K562 (cell line): ENCODE results near the gene SLBP. TPM values are rescaled to one million over a fixed set of nuclear protein-coding genes. Genes with fewer than 3 reads are reported as not detected.

ENCODE experiments used
- CAMTA2 ChIP-seq: fragments of 250-450 bp; sonication (Bioruptor Pico); conservative IDR thresholded peaks from 2 replicates; pipeline ENCODE4 v1.5.1; 2022
- DDX20 ChIP-seq: fragments of 450-650 bp; IDR thresholded peaks from 2 replicates; pipeline ENCODE4 v1.6.1; 2016; ENCODE audit warnings: missing genetic modification characterization, low read depth, mild to moderate bottlenecking, missing compliant biosample characterization, moderate library complexity
- JUND ChIP-seq, 2 experiments: IDR thresholded peaks; 2 replicates in 1 of 2; 3 replicates in 1 of 2; pipeline ENCODE4 v1.6.1; 2011; ENCODE audit warnings: borderline replicate concordance in 2 of 2, low read depth in 2 of 2, low read length in 2 of 2, improper control_type of control experiment in 1 of 2, missing biosample characterization in 1 of 2, missing genetic modification characterization in 1 of 2, missing genetic modification reagents in 1 of 2
- MCM3 ChIP-seq: fragments of 450-650 bp; IDR thresholded peaks from 2 replicates; pipeline ENCODE4 v1.6.1; 2016
- MECOM ChIP-seq: fragments of 250-450 bp; sonication (Bioruptor Pico); IDR thresholded peaks from 2 replicates; pipeline ENCODE4 v1.8.0; 2022; ENCODE audit warnings: inconsistent platforms
- NFIX ChIP-seq: fragments of 250-450 bp; sonication (Bioruptor Pico); IDR thresholded peaks from 2 replicates; pipeline ENCODE4 v1.4.0; 2020; ENCODE audit warnings: low read depth, mild to moderate bottlenecking, moderate library complexity
- PHF8 ChIP-seq: fragments of 200-600 bp; sonication (generic); IDR thresholded peaks from 2 replicates; pipeline ENCODE4 v1.6.1; 2012; ENCODE audit warnings: mixed run types, mild to moderate bottlenecking, inconsistent platforms, low read length, moderate library complexity, borderline replicate concordance
- RFX5 ChIP-seq: IDR thresholded peaks from 2 replicates; pipeline ENCODE4 v1.6.1; 2011; ENCODE audit warnings: low read depth, mild to moderate bottlenecking, improper control_type of control experiment, low read length
- U2AF1 ChIP-seq: fragments of 200-400 bp; formaldehyde crosslinking; optimal IDR thresholded peaks from 2 replicates; pipeline ENCODE3; 2017; ENCODE audit warnings: mild to moderate bottlenecking, low read depth, low read length, moderate library complexity
- ZNF318 ChIP-seq, 2 experiments: fragments of 450-650 bp; IDR thresholded peaks; 2 replicates each; pipeline ENCODE4 v1.6.1; 2016; ENCODE audit warnings: mild to moderate bottlenecking in 2 of 2, borderline replicate concordance in 1 of 2, low read depth in 1 of 2, moderate library complexity in 1 of 2
- ZSCAN29 ChIP-seq: fragments of 450-650 bp; IDR thresholded peaks from 2 replicates; pipeline ENCODE4 v1.6.1; 2017
- polyA plus RNA-seq, 8 experiments: library from polyadenylated mRNA; depleted of rRNA in 4 of 8; stranded (reverse) in 5 of 8; unstranded in 3 of 8; fragments of >200 nt; fragmentation: Nextera tagmentation in 2 of 8; fragmentation: Illumina TruSeq in 1 of 8; extraction: Ambion mirVana in 2 of 8; extraction: Trizol in 1 of 8; gene quantifications; 2 replicates each; pipeline versions ENCODE4 v1.2.1 to v1.2.3, GENCODE V29; 2011 to 2014; ENCODE audit warnings: inconsistent platforms in 1 of 8, missing spikeins in 1 of 8
- total RNA-seq, 7 experiments: library from RNA; depleted of rRNA in 6 of 7; stranded (reverse); fragments of >200 nt in 6 of 7; fragmentation: Illumina TruSeq in 2 of 7; extraction: Trizol in 2 of 7; gene quantifications; 2 replicates each; pipeline versions ENCODE4 v1.2.1 to v1.2.3, GENCODE V29; 2011 to 2021; ENCODE audit warnings: low replicate concordance in 1 of 7
- TF ChIP-seq, protein P1 (sequence below): fragments of 250-450 bp; sonication (Bioruptor Pico); IDR thresholded peaks from 2 replicates; pipeline ENCODE4 v1.8.0; 2022; ENCODE audit warnings: moderate library complexity, mild to moderate bottlenecking, inconsistent platforms
- TF ChIP-seq, protein P2 (sequence below): sonication (generic); formaldehyde crosslinking; IDR thresholded peaks from 2 replicates; pipeline ENCODE4 v1.8.1; 2022; ENCODE audit warnings: missing genetic modification reagents

SLBP gene
- total and polyA plus RNA-seq, 9 of the 15 experiments (the other 6 are each of a cell fraction or from before 2014, with no cell fraction given) = 49.4 to 221 (median 162) TPM

DNA sequence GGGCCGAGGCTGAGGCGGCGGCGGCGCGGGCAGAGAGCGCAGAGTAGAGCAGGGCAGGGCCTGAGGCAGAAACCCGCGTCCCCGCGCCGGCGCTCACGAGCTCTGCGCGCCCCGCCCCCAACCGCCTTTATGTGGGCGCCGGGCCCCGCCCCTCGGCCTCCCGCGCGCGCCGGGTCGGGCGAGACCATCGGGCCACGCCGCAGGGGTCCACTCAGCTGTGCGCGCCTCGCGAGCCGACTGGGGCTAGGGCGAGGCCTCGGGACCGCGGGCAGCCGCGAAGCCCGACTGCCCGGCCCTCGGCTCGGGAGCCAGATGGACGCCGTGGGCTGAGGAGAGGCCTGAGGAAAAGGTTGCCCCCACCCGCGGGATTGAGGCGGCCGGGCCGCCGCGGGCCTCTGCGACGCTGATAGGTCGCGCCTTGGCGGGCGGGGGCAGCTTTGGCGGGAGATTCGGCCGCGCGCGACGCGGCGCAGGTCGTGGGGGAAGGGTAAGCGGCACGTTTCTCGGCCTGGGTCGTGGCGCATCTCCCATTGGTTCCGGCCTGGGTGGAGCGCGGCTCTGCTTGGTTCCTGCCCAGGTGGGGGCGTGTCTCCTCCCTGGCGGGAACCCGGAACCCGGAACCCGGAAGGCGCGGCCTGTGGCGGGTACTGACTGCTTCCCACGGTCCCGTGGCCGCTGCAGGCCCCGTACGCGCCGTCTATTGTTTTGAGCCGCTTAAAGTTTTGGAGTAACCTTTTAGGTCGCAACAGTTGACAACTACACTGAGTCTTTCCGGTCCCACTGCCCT is at the start of gene SLBP (continued):
- no peak for TF ChIP-seq ZNF318 (IDR thresholded peaks at IDR 0.05; ENCODE audit: borderline replicate concordance in 1 of 2, low read depth in 1 of 2)
- peak; percentile 91 for TF ChIP-seq JUND (IDR thresholded peaks at IDR 0.05; ENCODE audit: borderline replicate concordance, low read depth, low read length)
- peak; percentile 41; the same call in 1 of the 3 replicates for TF ChIP-seq JUND (tag; IDR thresholded peaks at IDR 0.05; ENCODE audit: borderline replicate concordance, low read depth, low read length)
- TF ChIP-seq ZSCAN29 = no peak
- no peak for TF ChIP-seq MCM3
- TF ChIP-seq MECOM = no peak
- peak; percentile 59 for TF ChIP-seq U2AF1
- TF ChIP-seq NFIX = no peak
- TF ChIP-seq, protein P1, sequence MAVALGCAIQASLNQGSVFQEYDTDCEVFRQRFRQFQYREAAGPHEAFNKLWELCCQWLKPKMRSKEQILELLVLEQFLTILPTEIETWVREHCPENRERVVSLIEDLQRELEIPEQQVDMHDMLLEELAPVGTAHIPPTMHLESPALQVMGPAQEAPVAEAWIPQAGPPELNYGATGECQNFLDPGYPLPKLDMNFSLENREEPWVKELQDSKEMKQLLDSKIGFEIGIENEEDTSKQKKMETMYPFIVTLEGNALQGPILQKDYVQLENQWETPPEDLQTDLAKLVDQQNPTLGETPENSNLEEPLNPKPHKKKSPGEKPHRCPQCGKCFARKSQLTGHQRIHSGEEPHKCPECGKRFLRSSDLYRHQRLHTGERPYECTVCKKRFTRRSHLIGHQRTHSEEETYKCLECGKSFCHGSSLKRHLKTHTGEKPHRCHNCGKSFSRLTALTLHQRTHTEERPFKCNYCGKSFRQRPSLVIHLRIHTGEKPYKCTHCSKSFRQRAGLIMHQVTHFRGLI (CRISPR knock-in tag) = peak; percentile 33; the same call in 1 of the 2 replicates
- TF ChIP-seq, protein P2, sequence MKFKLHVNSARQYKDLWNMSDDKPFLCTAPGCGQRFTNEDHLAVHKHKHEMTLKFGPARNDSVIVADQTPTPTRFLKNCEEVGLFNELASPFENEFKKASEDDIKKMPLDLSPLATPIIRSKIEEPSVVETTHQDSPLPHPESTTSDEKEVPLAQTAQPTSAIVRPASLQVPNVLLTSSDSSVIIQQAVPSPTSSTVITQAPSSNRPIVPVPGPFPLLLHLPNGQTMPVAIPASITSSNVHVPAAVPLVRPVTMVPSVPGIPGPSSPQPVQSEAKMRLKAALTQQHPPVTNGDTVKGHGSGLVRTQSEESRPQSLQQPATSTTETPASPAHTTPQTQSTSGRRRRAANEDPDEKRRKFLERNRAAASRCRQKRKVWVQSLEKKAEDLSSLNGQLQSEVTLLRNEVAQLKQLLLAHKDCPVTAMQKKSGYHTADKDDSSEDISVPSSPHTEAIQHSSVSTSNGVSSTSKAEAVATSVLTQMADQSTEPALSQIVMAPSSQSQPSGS (CRISPR knock-in tag) = 0 out of 2 replicates have a peak, but pooled peaks have one; percentile 59
- peak; percentile 72 for TF ChIP-seq PHF8
- TF ChIP-seq CAMTA2 = 0 out of 2 replicates have a peak, but pooled peaks have one; percentile 40
- TF ChIP-seq RFX5 = no peak
- TF ChIP-seq DDX20 (tag) = no peak
